ENCODE measurements around the gene CRYAB.

DNA sequence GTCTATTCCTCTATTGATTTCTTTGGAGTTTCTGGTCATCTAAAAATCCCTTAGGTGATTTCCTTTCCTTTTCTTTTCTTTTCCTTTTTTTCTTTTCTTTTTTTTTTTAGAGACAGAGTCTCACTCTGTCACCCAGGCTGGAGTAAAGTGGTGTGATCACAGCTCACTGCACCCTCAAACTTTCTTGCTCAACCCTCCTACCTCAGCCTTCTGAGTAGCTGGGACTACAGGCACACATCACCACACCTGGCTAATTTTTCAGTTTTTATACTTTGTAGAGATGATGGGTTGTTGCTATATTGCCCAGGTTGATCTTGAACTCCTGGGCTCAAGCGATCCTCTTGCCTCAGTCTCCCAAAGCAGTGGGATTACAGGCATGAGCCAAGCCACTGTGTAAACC lies 5.2 kb upstream of the CRYAB start:
- TF ChIP-seq EZH2 (IDR thresholded peaks at IDR 0.05): no peak
- TF ChIP-seq, protein P1, sequence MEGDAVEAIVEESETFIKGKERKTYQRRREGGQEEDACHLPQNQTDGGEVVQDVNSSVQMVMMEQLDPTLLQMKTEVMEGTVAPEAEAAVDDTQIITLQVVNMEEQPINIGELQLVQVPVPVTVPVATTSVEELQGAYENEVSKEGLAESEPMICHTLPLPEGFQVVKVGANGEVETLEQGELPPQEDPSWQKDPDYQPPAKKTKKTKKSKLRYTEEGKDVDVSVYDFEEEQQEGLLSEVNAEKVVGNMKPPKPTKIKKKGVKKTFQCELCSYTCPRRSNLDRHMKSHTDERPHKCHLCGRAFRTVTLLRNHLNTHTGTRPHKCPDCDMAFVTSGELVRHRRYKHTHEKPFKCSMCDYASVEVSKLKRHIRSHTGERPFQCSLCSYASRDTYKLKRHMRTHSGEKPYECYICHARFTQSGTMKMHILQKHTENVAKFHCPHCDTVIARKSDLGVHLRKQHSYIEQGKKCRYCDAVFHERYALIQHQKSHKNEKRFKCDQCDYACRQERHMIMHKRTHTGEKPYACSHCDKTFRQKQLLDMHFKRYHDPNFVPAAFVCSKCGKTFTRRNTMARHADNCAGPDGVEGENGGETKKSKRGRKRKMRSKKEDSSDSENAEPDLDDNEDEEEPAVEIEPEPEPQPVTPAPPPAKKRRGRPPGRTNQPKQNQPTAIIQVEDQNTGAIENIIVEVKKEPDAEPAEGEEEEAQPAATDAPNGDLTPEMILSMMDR (IDR thresholded peaks at IDR 0.05): no peak
